HepG2 (cell line): Measurements from ENCODE around the gene ATG16L2. TPM values are rescaled to one million over a fixed set of nuclear protein-coding genes. Genes with fewer than 3 reads are reported as not detected.

ENCODE experiments used
- ATAC-seq: fragments of 200-7000 bp; cut with Tn5 transposase; 3 replicates; pipeline ENCODE4 v1.9.1; 2020; ENCODE audit warnings: mild to moderate bottlenecking, moderate library complexity
- BruUV-seq: library from RNA; stranded (reverse); fragments of 400-500 nt; replicated peaks from 2 replicates; lab custom pipeline; 2021; lab: Mats Ljungman, UMichigan
- CTCF ChIA-PET: fragments of 300-600 bp; formaldehyde crosslinking; extraction: SDS; loops from one replicate; lab custom pipeline; 2021; ENCODE audit warnings: low total read pairs, inconsistent platforms, low intra/inter-chr PET ratio; lab: Yijun Ruan, JAX
- POLR2A ChIA-PET: fragments of 350-600 bp; sonication (Branson Sonifier 250); formaldehyde crosslinking; loops from one replicate; lab custom pipeline; 2020; ENCODE audit warnings: antibody characterized with exemption, inconsistent platforms; lab: Yijun Ruan, JAX
- DNase-seq: peaks from one replicate; pipeline ENCODE4 v3.0.0-alpha.2; 2015; ENCODE audit warnings: low spot score
- FAIRE-seq: peaks from 3 replicates; lab custom pipeline; 2011; peaks lifted over from hg19 to GRCh38; lab: Jason Lieb, UNC
- H2AFZ ChIP-seq: one replicate; pipeline ENCODE4 v1.6.1; 2011; ENCODE audit warnings: low read length, inconsistent platforms
- H3K27ac ChIP-seq: fragments of 300-600 bp; 3 replicates; pipeline ENCODE4 v1.8.0; 2011; ENCODE audit warnings: mixed run types, mild to moderate bottlenecking, mixed read lengths, low read length, inconsistent platforms; ENCODE audit not compliant: insufficient read depth; ENCODE audit errors: extremely low read length
- H3K27me3 ChIP-seq, 2 experiments: fragments of 200-600 bp in 1 of 2; 2 replicates in 1 of 2; 3 replicates in 1 of 2; pipeline versions ENCODE4 v1.6.0 to v1.8.0; 2011; ENCODE audit warnings: low read length in 2 of 2, mild to moderate bottlenecking in 2 of 2, moderate library complexity in 2 of 2, inconsistent platforms in 1 of 2; ENCODE audit not compliant: insufficient read depth in 2 of 2, control insufficient read depth in 1 of 2
- H3K36me3 ChIP-seq, 2 experiments: fragments of 200-600 bp in 1 of 2; replicated peaks in 1 of 2; 2 replicates in 1 of 2; 3 replicates in 1 of 2; pipeline versions ENCODE4 v1.5.1 to v1.8.0; 2011; ENCODE audit warnings: low read length in 2 of 2, inconsistent platforms in 1 of 2; ENCODE audit not compliant: insufficient read depth in 2 of 2, control insufficient read depth in 1 of 2
- H3K4me1 ChIP-seq: 2 replicates; pipeline ENCODE4 v1.5.1; 2012; ENCODE audit warnings: low read length, inconsistent platforms; ENCODE audit not compliant: insufficient read depth
- H3K4me2 ChIP-seq: 2 replicates; pipeline ENCODE4 v1.6.0; 2011; ENCODE audit warnings: low read depth, low read length, inconsistent platforms
- H3K4me3 ChIP-seq, 3 experiments: fragments of 200-600 bp in 1 of 3; sonication (generic), shearing (Covaris generic) in 1 of 3; replicated peaks in 1 of 3; 2 replicates each; pipeline ENCODE4 v1.5.1; 2011 to 2016; ENCODE audit warnings: low read length in 3 of 3, inconsistent platforms in 2 of 3, low read depth in 2 of 3, mild to moderate bottlenecking in 2 of 3, control low read depth in 1 of 3, mixed read lengths in 1 of 3; ENCODE audit not compliant: insufficient read depth in 1 of 3
- H3K79me2 ChIP-seq: one replicate; pipeline ENCODE4 v1.6.1; 2011; ENCODE audit warnings: low read length, inconsistent platforms; ENCODE audit not compliant: insufficient read depth
- H3K9ac ChIP-seq: 2 replicates; pipeline ENCODE4 v1.6.0; 2011; ENCODE audit warnings: mild to moderate bottlenecking, low read depth, low read length, inconsistent platforms; ENCODE audit not compliant: insufficient read depth
- H3K9me3 ChIP-seq: 2 replicates; pipeline ENCODE4 v1.5.1; 2012; ENCODE audit warnings: mild to moderate bottlenecking, low read length
- H4K20me1 ChIP-seq: 2 replicates; pipeline ENCODE4 v1.6.0; 2011; ENCODE audit warnings: inconsistent platforms, mild to moderate bottlenecking, low read length, moderate library complexity; ENCODE audit not compliant: insufficient read depth
- AGO2 ChIP-seq: fragments of 200-400 bp; formaldehyde crosslinking; optimal IDR thresholded peaks from 2 replicates; pipeline ENCODE3; 2017; ENCODE audit warnings: mild to moderate bottlenecking, low read depth, low read length, moderate library complexity
- ISX ChIP-seq: sonication (generic); formaldehyde crosslinking; conservative IDR thresholded peaks from 2 replicates; pipeline ENCODE4 v1.5.0; 2020; ENCODE audit warnings: missing genetic modification reagents
- KDM6A ChIP-seq: IDR thresholded peaks from 2 replicates; pipeline ENCODE4 v1.6.1; 2016; ENCODE audit warnings: low read depth
- NFYC ChIP-seq: IDR thresholded peaks from 2 replicates; pipeline ENCODE4 v1.6.1; 2016; ENCODE audit warnings: missing genetic modification reagents, missing compliant biosample characterization
- REPIN1 ChIP-seq: sonication (generic); formaldehyde crosslinking; IDR thresholded peaks from 2 replicates; pipeline ENCODE4 v1.8.0; 2022; ENCODE audit warnings: missing genetic modification reagents, low read depth, mild to moderate bottlenecking, borderline replicate concordance
- ZFP90 ChIP-seq: sonication (generic); formaldehyde crosslinking; IDR thresholded peaks from 2 replicates; pipeline ENCODE4 v1.8.0; 2022; ENCODE audit warnings: missing genetic modification reagents, mild to moderate bottlenecking, inconsistent platforms, borderline replicate concordance
- ZNF768 ChIP-seq: sonication (generic); formaldehyde crosslinking; IDR thresholded peaks from 2 replicates; pipeline ENCODE4 v1.4.0; 2020; ENCODE audit warnings: missing genetic modification reagents
- WGBS: methylation state at CpG from one replicate; pipeline ENCODE4 v1.1.6; 2017; ENCODE audit warnings: low lambda C conversion rate; 5-methylcytosine and 5-hydroxymethylcytosine counted together
- in situ Hi-C: cut with HindIII; loops from 2 replicates; pipeline ENCODE4 v1.10.0; 2017; ENCODE audit warnings: low pct_unique_long_range_greater_than_20kb; ENCODE audit not compliant: extremely low pct_ligation_motif_present
- intact Hi-C: fragments of 100-400 bp; cut with micrococcal nuclease; formaldehyde crosslinking; loops from one replicate; pipeline ENCODE4 v1.10.0; 2022; ENCODE audit not compliant: unreplicated experiment
- polyA plus RNA-seq, 8 experiments: library from polyadenylated mRNA; depleted of rRNA in 3 of 8; stranded (reverse) in 7 of 8; unstranded in 1 of 8; fragments of >200 nt; fragmentation: Illumina TruSeq in 4 of 8; extraction: Trizol in 4 of 8; gene quantifications; 2 replicates each; pipeline versions ENCODE4 v1.2.1 to v1.2.3, GENCODE V29; 2011 to 2016; ENCODE audit warnings: low read depth in 4 of 8, missing spikeins in 1 of 8, mixed read lengths in 1 of 8; ENCODE audit not compliant: insufficient read depth in 1 of 8
- total RNA-seq, 5 experiments: library from RNA; depleted of rRNA; stranded (reverse); fragments of >200 nt; fragmentation: Illumina TruSeq; extraction: Trizol; gene quantifications; 2 replicates each; pipeline ENCODE4 v1.2.3, GENCODE V29; 2016; ENCODE audit warnings: low read depth in 1 of 5
- TF ChIP-seq, protein P1 (sequence below): sonication (generic); formaldehyde crosslinking; IDR thresholded peaks from 2 replicates; pipeline ENCODE4 v1.4.0; 2020; ENCODE audit warnings: mild to moderate bottlenecking, missing genetic modification reagents
- TF ChIP-seq, protein P2 (sequence below): IDR thresholded peaks from 2 replicates; pipeline ENCODE4 v1.6.1; 2016; ENCODE audit warnings: missing compliant biosample characterization, missing genetic modification reagents, borderline replicate concordance

The ATG16L2 gene
- total and polyA plus RNA-seq, 2 of the 13 experiments (the other 11 are each of a cell fraction or from before 2014, with no cell fraction given) = 6.2 to 14.8 TPM

DNA sequence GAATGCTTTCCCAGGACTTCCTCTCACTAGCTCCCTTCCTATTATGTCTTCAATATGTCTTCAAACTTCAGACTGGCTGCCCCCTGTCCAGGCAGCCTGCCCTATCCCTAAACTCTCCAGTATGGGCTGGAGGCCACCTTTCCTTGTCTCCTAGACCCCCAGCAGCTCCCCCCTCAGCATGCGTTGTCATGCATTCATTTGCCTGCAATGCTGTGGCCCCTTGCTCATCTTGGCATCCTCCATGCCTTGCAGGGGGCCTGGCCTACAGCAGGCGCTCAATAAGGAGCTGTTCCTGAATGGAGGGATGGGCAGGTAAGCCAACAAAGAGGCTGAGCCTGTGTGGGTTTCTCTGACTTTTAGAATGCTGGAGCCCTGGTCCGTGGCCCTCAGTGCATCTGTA lies 45.6 kb upstream of the ATG16L2 start:
- intact Hi-C loops (no loop called here), in situ Hi-C loops (no loop called here)
- Histone ChIP-seq H3K27ac (peak overlapping the region; percentile 88), H3K79me2 (peaks cover 60% of the 10 kb centered on the region), H3K9me3 (no peaks in the 10 kb centered on the region), H3K9ac (no peak overlapping the region), H3K36me3 (peaks cover 5 to 33% of the 10 kb centered on the region in 2 experiments; a peak in 4 of 5 replicates), H2AFZ (no peak overlapping the region), H3K4me1 (peaks cover 75% of the 10 kb centered on the region), H3K4me2 (0 out of 2 replicates have a peak overlapping the region, but pooled peaks have one; percentile 30), H4K20me1 (peaks cover 3% of the 10 kb centered on the region; the same call in 1 of the 2 replicates), H3K4me3 (no peak overlapping the region), H3K27me3 (no peaks in the 10 kb centered on the region)
- TF ChIP-seq ZFP90 (CRISPR knock-in tag) (no peak), REPIN1 (CRISPR knock-in tag) (no peak)
- ChIA-PET CTCF (no interaction called here), POLR2A (interaction anchor here (2.1 to 4.4 kb wide), 4 partner anchors 9 to 25 kb away, joined by 13 to 52 read pairs (median 24); partner anchors contain the start of gene STARD10)
- no peak for DNase-seq
- FAIRE-seq = no peak
- ATAC-seq = no peak
- 96% methylated on average over 3 of the region's 3 CpGs for whole genome bisulfite sequencing
- BruUV-seq = no TSS peak

DNA sequence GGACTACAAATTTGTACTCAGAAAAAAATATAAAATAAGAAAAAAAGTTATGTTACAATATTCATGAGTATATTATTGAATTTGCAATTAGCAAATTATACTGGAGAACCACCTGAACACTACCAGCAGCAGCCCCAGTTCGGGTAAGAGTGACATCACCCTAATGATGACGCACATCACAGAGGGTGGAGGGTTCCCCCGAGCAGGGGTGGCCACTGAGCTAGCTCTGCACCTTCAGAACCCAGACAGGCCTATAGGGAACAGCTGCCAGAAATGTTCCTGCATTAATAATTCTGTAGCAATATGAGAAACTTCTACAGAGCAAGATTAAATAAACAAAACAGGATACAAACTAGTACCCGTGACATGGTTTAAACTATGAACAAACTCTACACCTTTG lies 44.5 kb upstream of the ATG16L2 start:
- Histone ChIP-seq H4K20me1 (peaks cover 3% of the 10 kb centered on the region; the same call in 1 of the 2 replicates), H2AFZ (no peak overlapping the region)
- CTCF ChIA-PET = no interaction called here
- TF ChIP-seq ZNF768 (CRISPR knock-in tag) = no peak
- TF ChIP-seq, protein P1, sequence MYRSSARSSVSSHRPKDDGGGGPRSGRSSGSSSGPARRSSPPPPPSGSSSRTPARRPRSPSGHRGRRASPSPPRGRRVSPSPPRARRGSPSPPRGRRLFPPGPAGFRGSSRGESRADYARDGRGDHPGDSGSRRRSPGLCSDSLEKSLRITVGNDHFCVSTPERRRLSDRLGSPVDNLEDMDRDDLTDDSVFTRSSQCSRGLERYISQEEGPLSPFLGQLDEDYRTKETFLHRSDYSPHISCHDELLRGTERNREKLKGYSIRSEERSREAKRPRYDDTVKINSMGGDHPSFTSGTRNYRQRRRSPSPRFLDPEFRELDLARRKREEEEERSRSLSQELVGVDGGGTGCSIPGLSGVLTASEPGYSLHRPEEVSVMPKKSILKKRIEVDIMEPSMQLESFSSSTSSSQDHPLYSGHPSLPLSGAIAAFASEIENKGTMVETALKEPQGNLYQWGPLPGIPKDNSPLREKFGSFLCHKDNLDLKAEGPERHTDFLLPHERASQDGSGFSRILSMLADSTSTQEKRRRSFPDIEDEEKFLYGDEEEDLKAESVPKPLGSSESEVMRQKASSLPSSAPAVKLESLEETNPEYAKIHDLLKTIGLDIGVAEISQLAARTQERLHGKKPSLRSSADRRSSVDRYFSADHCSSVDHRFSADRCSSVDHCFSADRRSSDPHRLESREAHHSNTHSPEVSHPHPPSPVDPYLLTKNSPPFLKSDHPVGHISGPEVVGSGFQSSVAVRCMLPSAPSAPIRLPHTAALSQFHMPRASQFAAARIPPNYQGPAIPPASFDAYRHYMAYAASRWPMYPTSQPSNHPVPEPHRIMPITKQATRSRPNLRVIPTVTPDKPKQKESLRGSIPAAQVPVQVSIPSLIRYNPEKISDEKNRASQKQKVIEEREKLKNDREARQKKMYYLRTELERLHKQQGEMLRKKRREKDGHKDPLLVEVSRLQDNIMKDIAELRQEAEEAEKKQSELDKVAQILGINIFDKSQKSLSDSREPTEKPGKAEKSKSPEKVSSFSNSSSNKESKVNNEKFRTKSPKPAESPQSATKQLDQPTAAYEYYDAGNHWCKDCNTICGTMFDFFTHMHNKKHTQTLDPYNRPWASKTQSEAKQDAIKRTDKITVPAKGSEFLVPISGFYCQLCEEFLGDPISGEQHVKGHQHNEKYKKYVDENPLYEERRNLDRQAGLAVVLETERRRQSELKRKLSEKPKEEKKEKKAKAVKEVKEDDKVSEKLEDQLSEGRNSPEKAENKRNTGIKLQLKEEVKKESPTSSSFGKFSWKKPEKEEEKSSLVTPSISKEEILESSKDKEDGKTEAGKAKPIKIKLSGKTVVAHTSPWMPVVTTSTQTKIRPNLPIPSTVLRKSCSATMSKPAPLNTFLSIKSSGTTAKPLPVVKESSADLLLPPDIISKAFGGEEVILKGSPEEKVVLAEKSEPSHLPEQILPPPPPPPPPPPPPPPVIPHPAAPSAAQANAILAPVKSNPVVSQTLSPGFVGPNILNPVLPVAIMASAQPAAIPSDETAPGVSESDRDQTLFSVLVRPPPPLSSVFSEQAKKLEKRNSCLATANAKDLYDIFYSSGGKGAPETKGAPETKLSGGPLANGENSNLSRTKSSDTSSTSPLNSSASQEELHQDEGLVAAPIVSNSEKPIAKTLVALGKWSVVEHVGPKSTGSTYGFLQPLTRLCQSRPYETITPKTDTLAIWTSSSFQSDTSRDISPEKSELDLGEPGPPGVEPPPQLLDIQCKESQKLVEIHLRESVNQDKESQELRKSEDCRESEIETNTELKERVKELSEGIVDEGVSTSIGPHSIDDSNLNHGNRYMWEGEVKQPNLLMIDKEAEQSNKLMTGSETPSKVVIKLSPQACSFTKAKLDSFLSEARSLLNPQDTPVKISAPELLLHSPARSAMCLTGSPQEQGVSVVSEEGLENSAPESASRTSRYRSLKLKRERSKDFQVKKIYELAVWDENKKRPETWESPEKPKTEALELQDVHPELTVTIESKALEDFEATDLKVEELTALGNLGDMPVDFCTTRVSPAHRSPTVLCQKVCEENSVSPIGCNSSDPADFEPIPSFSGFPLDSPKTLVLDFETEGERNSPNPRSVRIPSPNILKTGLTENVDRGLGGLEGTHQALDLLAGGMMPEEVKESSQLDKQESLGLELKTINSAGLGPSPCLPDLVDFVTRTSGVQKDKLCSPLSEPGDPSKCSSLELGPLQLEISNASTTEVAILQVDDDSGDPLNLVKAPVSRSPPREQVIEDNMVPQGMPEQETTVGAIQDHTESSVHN (CRISPR knock-in tag) = no peak
- no peak for TF ChIP-seq ISX (CRISPR knock-in tag)
- TF ChIP-seq AGO2 = no peak
- no peak for TF ChIP-seq NFYC (CRISPR knock-in tag)
- TF ChIP-seq KDM6A (CRISPR knock-in tag) = no peak
- TF ChIP-seq, protein P2, sequence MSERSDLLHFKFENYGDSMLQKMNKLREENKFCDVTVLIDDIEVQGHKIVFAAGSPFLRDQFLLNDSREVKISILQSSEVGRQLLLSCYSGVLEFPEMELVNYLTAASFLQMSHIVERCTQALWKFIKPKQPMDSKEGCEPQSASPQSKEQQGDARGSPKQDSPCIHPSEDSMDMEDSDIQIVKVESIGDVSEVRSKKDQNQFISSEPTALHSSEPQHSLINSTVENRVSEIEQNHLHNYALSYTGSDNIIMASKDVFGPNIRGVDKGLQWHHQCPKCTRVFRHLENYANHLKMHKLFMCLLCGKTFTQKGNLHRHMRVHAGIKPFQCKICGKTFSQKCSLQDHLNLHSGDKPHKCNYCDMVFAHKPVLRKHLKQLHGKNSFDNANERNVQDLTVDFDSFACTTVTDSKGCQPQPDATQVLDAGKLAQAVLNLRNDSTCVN (CRISPR knock-in tag) = no peak

More for the DNA sequence above, 44.5 kb upstream of the ATG16L2 start:
- intact Hi-C loops (no loop called here), in situ Hi-C loops (no loop called here)
- peaks cover 4 to 27% of the 10 kb centered on the region in 2 experiments; a peak in 4 of 5 replicates for H3K36me3 ChIP-seq
- DNase-seq = no peak
- peaks cover 83% of the 10 kb centered on the region for H3K4me1 ChIP-seq
- H3K9me3 ChIP-seq = no peaks in the 10 kb centered on the region
- H3K9ac ChIP-seq = no peak overlapping the region
- ATAC-seq = no peak
- POLR2A ChIA-PET = interaction anchor here (1.2 kb wide), 1 partner anchor 9 kb away, joined by 4 read pairs; no protein-coding TSS in a partner anchor
- 94% methylated on average over 4 of the region's 4 CpGs for WGBS
- no peak for FAIRE-seq
- no TSS peak for BruUV-seq
- peaks cover 59% of the 10 kb centered on the region for H3K79me2 ChIP-seq
- no peaks in the 10 kb centered on the region for H3K27me3 ChIP-seq
- no peak overlapping the region for H3K4me3 ChIP-seq
- no peak overlapping the region for H3K27ac ChIP-seq
- H3K4me2 ChIP-seq = no peak overlapping the region
